Gastrocnemius medialis (tissue), 4 donors: ENCODE data around the gene PAK5. TPM values are rescaled to one million over a fixed set of nuclear protein-coding genes. Genes with fewer than 3 reads are reported as not detected.

Experiments used
- ATAC-seq, 2 donors: fragments of 150-250 bp; one replicate each; pipeline ENCODE4 v1.9.1; 2016
- DNase-seq, 2 donors: peaks; one replicate each; pipeline ENCODE4 v3.0.0-alpha.2; 2019
- H3K27ac ChIP-seq, 4 donors: fragments of 200-600 bp; sonication (generic); 1 replicate in 1 of 4; 2 replicates in 3 of 4; pipeline ENCODE4 v1.5.1; 2016 to 2018; ENCODE audit warnings: mild to moderate bottlenecking in 2 of 4, moderate library complexity in 1 of 4
- H3K27me3 ChIP-seq, 3 donors: fragments of 200-600 bp; sonication (generic) in 2 of 3; 1 replicate in 1 of 3; 2 replicates in 2 of 3; pipeline versions ENCODE4 v1.5.1 to v1.6.0; 2016 to 2019; ENCODE audit warnings: mild to moderate bottlenecking in 1 of 3, moderate library complexity in 1 of 3
- H3K36me3 ChIP-seq, 2 donors: fragments of 200-600 bp; sonication (generic) in 1 of 2; one replicate each; pipeline ENCODE4 v1.5.1; 2017 to 2018
- H3K4me1 ChIP-seq, 2 donors: fragments of 200-600 bp; sonication (generic) in 1 of 2; one replicate each; pipeline ENCODE4 v1.5.1; 2016 to 2017; ENCODE audit warnings: mild to moderate bottlenecking in 2 of 2
- H3K4me3 ChIP-seq, 4 donors: fragments of 200-600 bp; sonication (generic) in 3 of 4; 1 replicate in 1 of 4; 2 replicates in 3 of 4; pipeline ENCODE4 v1.5.1; 2016 to 2019; ENCODE audit warnings: mild to moderate bottlenecking in 2 of 4
- H3K9me3 ChIP-seq, 3 donors: fragments of 200-600 bp; sonication (generic) in 2 of 3; 1 replicate in 1 of 3; 2 replicates in 2 of 3; pipeline ENCODE4 v1.5.1; 2016 to 2019
- CTCF ChIP-seq, 5 experiments: fragments of 450-650 bp in 3 of 5; fragments of 200-600 bp in 2 of 5; sonication (generic) in 2 of 5; IDR thresholded peaks in 4 of 5; conservative IDR thresholded peaks in 1 of 5; 1 replicate in 4 of 5; 2 replicates in 1 of 5; pipeline ENCODE4 v1.5.1; 2016 to 2019; ENCODE audit warnings: antibody characterized with exemption in 5 of 5, mild to moderate bottlenecking in 3 of 5, moderate library complexity in 3 of 5
- POLR2A ChIP-seq, 2 donors: fragments of 450-650 bp; IDR thresholded peaks; one replicate each; pipeline ENCODE4 v1.6.1; 2017; ENCODE audit warnings: antibody characterized with exemption in 2 of 2, mild to moderate bottlenecking in 2 of 2, moderate library complexity in 2 of 2
- in situ Hi-C, 4 donors: fragments of 200-750 bp; cut with MboI; loops; one replicate each; pipeline versions ENCODE4 v1.15.0 to v1.8.0; 2017; ENCODE audit warnings: low sequenced_read_pairs in 4 of 4
- intact Hi-C: fragments of 100-400 bp; cut with DNase I; formaldehyde crosslinking; loops from one replicate; pipeline ENCODE4 v1.15.1; 2023; ENCODE audit warnings: low total_unique reads
- total RNA-seq, 4 donors: library from RNA; depleted of rRNA; stranded (reverse); fragments of >200 nt; gene quantifications; one replicate each; pipeline versions ENCODE4 v1.1.0 to v1.2.3, GENCODE V29; 2016

Gene PAK5
- total RNA-seq, 4 donors from 2014 or later = not detected

- no peaks in the 10 kb centered on the region for H3K9me3 ChIP-seq
- no peaks in the 10 kb centered on the region for H3K36me3 ChIP-seq
- in situ Hi-C loops = no loop called here
- ATAC-seq (no peak), DNase-seq (no peak)
- no peak overlapping the region for H3K4me3 ChIP-seq
- no peaks in the 10 kb centered on the region for H3K4me1 ChIP-seq
- no peak for TF ChIP-seq POLR2A (IDR thresholded peaks at IDR 0.05)
- no peak for TF ChIP-seq CTCF (IDR thresholded peaks at IDR 0.05 in 4 of 5, conservative IDR thresholded peaks at IDR 0.05 in 1 of 5)
- no peak overlapping the region for H3K27ac ChIP-seq
- intact Hi-C loops = no loop called here
- no peaks in the 10 kb centered on the region for H3K27me3 ChIP-seq
Observed at GRCh38 chr20:9574181-9574580, 264.7 kb downstream of the PAK5 start.

GRCh38 chr20:9573335-9574151 lies 265.3 kb downstream of the PAK5 start:
- no peak for ATAC-seq
- in situ Hi-C loops = no loop called here
- Histone ChIP-seq H3K4me3 (no peak overlapping the region), H3K27ac (no peak overlapping the region), H3K27me3 (no peaks in the 10 kb centered on the region), H3K36me3 (no peaks in the 10 kb centered on the region), H3K9me3 (no peaks in the 10 kb centered on the region), H3K4me1 (no peaks in the 10 kb centered on the region)
- intact Hi-C loops = no loop called here
- DNase-seq = no peak
- TF ChIP-seq POLR2A (IDR thresholded peaks at IDR 0.05) = no peak

DNA sequence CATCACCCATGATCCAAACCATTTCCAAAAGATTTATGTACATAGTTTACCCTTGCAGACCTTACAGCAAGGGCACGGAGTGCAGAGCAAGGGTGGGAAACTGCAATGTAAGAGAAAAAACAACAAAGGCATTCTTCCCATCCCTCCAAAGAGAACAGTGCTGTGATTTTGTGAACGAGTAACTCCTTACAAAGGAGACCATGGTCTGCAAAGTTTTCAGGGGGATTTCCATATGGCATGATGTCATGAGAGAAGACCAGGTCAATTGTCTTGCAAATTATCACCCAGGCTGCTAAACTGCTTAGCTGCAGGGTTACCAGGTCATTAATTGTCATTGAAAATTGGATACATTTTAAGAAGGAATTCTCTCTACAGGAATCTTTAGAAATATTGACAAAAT lies 266.2 kb downstream of the PAK5 start:
- Histone ChIP-seq H3K9me3 (no peaks in the 10 kb centered on the region), H3K4me1 (no peaks in the 10 kb centered on the region), H3K27me3 (no peaks in the 10 kb centered on the region), H3K27ac (no peak overlapping the region), H3K36me3 (no peaks in the 10 kb centered on the region), H3K4me3 (no peak overlapping the region)
- in situ Hi-C loops (no loop called here), intact Hi-C loops (no loop called here)
- ATAC-seq = no peak
- DNase-seq = no peak
- TF ChIP-seq POLR2A (IDR thresholded peaks at IDR 0.05) (no peak), CTCF (IDR thresholded peaks at IDR 0.05 in 4 of 5, conservative IDR thresholded peaks at IDR 0.05 in 1 of 5) (no peak)

DNA sequence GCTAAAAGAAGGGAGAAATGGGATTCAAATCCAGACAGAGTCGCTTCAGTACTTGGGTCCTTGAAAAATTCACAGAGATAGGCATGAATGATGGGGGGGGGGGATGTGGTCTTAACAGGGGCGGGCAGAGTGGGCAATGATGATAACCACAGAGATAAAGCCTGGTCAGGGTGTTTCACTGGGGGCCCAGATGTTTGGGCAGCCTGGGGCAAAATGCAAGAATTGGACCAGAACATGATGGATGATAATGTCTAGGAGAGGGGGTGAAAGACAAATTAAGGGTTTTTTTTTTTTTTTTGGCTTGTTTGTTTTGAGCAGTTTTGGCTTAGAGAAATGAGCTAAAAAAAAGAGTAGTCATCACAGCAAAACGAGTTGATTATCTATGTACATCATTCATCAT lies 267.1 kb downstream of the PAK5 start:
- Histone ChIP-seq H3K27ac (no peak overlapping the region), H3K36me3 (no peaks in the 10 kb centered on the region), H3K4me1 (no peaks in the 10 kb centered on the region), H3K27me3 (no peaks in the 10 kb centered on the region), H3K9me3 (no peaks in the 10 kb centered on the region), H3K4me3 (no peak overlapping the region)
- DNase-seq = no peak
- in situ Hi-C loops = no loop called here
- intact Hi-C loops = no loop called here
- TF ChIP-seq POLR2A (IDR thresholded peaks at IDR 0.05) (no peak), CTCF (IDR thresholded peaks at IDR 0.05 in 4 of 5, conservative IDR thresholded peaks at IDR 0.05 in 1 of 5) (no peak)
- no peak for ATAC-seq

DNA sequence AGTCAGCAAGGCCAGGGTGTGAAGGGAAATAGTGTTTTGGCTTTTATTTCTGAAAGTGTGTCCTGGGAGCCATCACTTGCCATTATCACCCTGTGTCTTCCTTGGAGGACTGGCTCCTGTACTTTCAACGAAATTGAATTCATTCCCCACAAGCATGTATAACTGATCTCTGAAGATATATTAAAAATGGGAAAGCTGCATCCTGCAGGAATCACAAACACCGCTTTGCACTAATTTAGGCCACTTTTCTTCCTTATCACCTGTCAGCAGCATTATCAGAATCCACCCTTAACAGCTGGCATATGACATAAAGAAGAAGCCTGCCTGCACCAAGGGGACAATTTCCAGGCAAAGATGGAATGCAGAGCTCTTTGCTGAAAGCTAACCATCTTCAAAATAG lies 268.3 kb downstream of the PAK5 start:
- DNase-seq (no peak), ATAC-seq (no peak)
- H3K4me3 ChIP-seq = no peak overlapping the region

More for the DNA sequence above, 268.3 kb downstream of the PAK5 start:
- H3K4me1 ChIP-seq = no peaks in the 10 kb centered on the region
- TF ChIP-seq POLR2A (IDR thresholded peaks at IDR 0.05) (no peak), CTCF (IDR thresholded peaks at IDR 0.05 in 4 of 5, conservative IDR thresholded peaks at IDR 0.05 in 1 of 5) (no peak)
- in situ Hi-C loops = no loop called here
- H3K27ac ChIP-seq = no peak overlapping the region
- H3K9me3 ChIP-seq = no peaks in the 10 kb centered on the region
- H3K36me3 ChIP-seq = no peaks in the 10 kb centered on the region
- intact Hi-C loops = no loop called here
- H3K27me3 ChIP-seq = no peaks in the 10 kb centered on the region
